Diencephalon (tissue), 1 donor: ENCODE measurements around the gene TSPAN1. TPM values are rescaled to one million over a fixed set of nuclear protein-coding genes. Genes with fewer than 3 reads are reported as not detected.

ENCODE experiments used
- small RNA-seq: library from RNA; depleted of rRNA; stranded (forward); fragments of <200 nt; gene quantifications from one replicate; pipeline ENCODE3, GENCODE V24; 2014
- total RNA-seq: library from RNA; depleted of rRNA; stranded (reverse); fragments of >200 nt; gene quantifications from one replicate; pipeline ENCODE4 v1.2.3, GENCODE V29; 2014

Gene TSPAN1
- total RNA-seq: 0.46 TPM

GRCh38 chr1:46174448-46175231 is at the start of gene TSPAN1:
Gene TSPAN1 (plus strand): TSS chr1:46175087. CDS start chr1:46181108, 6,021 bp downstream.

DNA sequence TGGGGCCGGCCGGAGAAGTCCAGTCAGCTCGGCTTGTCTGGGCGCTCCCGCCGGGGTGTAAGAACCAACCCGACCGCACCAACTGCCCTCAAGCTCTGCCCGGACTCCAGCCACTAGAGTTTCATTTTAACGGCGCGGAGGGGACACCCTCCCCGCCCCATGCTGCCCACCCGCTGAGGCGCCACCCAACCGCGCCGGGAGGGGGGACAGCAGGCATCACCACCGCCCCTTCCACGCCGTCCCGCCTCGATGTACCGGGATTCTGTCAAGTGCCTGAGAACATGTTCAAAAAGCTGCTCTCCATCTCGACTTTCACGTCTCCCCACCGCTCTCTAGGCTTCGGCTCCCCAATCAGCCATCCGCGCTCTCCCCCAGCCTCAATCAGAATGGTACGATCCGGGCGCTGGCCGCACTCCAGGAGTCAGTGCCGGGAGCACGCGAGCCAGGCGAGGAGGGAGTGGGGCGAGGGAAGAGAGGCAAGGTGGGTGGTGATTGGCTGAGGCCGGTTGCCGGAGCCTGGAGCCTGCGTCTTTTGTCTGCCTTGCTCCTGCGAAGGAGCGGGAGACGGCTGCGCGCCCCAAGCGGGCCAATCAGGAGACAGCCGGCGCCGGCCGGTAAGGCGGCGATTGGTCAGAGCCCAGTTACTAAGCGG is 42.2 kb upstream of the TSPAN1 start, which contains the start of gene PIK3R3:
Gene PIK3R3 (minus strand): TSS at position 101 of the 652 bp plus-strand sequence. CDS start 677 bp downstream, outside the sequence.

GRCh38 chr1:46176211-46176865 is 1.5 kb downstream of the TSPAN1 start, which contains the start of gene P3R3URF:
Gene P3R3URF (minus strand): TSS chr1:46176488. CDS start chr1:46176471, 17 bp downstream.

DNA sequence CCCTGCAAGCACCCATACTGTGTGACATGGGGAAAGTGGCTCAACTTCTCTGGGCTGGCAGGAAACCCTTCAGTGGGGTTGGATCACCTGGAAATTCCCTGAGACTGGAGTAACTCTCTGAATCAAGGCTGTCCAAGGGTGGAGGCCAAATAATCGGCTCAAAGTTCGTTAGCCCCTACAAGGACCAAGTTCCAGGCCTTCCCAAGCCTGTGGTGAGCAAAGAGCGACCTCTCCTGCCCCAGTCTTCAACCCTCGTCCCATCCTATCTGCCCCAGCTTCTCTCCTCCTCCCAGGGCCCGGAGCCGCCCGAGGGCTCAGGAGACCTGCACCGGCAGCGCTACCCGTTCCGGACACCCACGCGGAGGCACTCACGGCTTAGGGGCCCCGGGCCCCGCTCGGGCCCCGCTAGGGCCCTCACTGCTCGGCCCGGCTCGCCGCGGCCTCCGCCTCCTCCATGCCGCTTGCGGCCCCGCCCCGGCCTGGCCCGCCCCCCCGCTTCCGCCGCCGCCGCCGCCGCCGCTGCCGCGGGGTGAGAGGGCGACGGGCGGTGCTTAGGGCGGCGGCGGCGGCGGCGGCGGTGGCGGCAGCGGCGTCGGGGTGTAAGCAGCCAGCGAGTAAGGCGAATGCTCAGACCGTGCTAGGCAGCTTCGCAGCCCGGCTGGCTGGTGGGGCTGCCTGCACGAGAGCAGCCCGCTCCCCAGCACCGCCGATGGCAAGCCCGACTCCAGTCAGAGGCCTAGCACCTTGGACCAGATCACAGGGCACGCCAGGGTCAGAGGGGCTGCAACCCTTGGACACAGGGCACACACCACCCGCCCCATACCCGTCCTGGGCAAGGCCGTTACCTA is 23.3 kb downstream of the TSPAN1 start, which contains the start of gene POMGNT1:
Gene POMGNT1 (minus strand): TSS at position 471 of the 848 bp plus-strand sequence. CDS start 613 bp downstream, outside the sequence.

Small RNAs within 50 kb of the gene (small RNA-seq; reads per million reads assigned to genes)
- not detected for gene AL672043.1

Other genes with a start within 250 kb of the TSPAN1 start
- 87.0 TPM for gene PIK3R3, start 42.5 kb upstream of the TSPAN1 start, total RNA-seq
- not detected for gene P3R3URF, start 1.4 kb downstream of the TSPAN1 start, total RNA-seq
- 60.7 TPM for gene POMGNT1, start 23.3 kb downstream of the TSPAN1 start, total RNA-seq
- gene LURAP1, start 28.2 kb downstream of the TSPAN1 start, total RNA-seq: 7.6 TPM
- 2.8 TPM for gene RAD54L, start 72.7 kb downstream of the TSPAN1 start, total RNA-seq
- 54.0 TPM for gene LRRC41, start 128.5 kb downstream of the TSPAN1 start, total RNA-seq
- gene UQCRH, start 128.6 kb downstream of the TSPAN1 start, total RNA-seq: 304 TPM
- 15.0 TPM for gene NSUN4, start 165.7 kb downstream of the TSPAN1 start, total RNA-seq
- 26.8 TPM for gene FAAH, start 219.2 kb downstream of the TSPAN1 start, total RNA-seq